Left ventricle myocardium inferior (tissue), 1 donor: Measurements from ENCODE around the gene MGST1. TPM values are rescaled to one million over a fixed set of nuclear protein-coding genes. Genes with fewer than 3 reads are reported as not detected.
A peak's percentile ranks its signal among the peaks of the same experiment; 100 is the strongest.

Experiments
- DNase-seq: peaks from one replicate; pipeline ENCODE4 v3.0.0-alpha.2; 2020
- H3K27ac ChIP-seq: fragments of 200-600 bp; replicated peaks from 2 replicates; pipeline ENCODE4 v1.8.0; 2021
- H3K27me3 ChIP-seq: fragments of 200-600 bp; 2 replicates; pipeline ENCODE4 v1.8.0; 2021; ENCODE audit warnings: low read depth
- H3K36me3 ChIP-seq: fragments of 200-600 bp; 2 replicates; pipeline ENCODE4 v1.8.0; 2021
- H3K4me1 ChIP-seq: fragments of 200-600 bp; 2 replicates; pipeline ENCODE4 v1.8.0; 2021
- H3K4me3 ChIP-seq: fragments of 200-600 bp; 2 replicates; pipeline ENCODE4 v1.8.0; 2021; ENCODE audit warnings: mild to moderate bottlenecking, moderate library complexity
- H3K9me3 ChIP-seq: fragments of 200-600 bp; replicated peaks from 2 replicates; pipeline ENCODE4 v1.8.0; 2021
- intact Hi-C: fragments of 100-400 bp; cut with micrococcal nuclease; formaldehyde crosslinking; loops from one replicate; pipeline ENCODE4 v1.11.0; 2022
- long read RNA-seq: library from polyadenylated mRNA; unstranded; transcript quantifications from one replicate; pipeline ENCODE4 v2.0.0, GENCODE V29; 2021
- total RNA-seq: library from RNA; stranded (reverse); fragmentation: NEBNext Ultra II Directional; extraction: Animal tissue kit (Norgen Biotek cat#: 25700); gene quantifications from one replicate; pipeline ENCODE4 v1.2.1, GENCODE V29; 2021
- TF ChIP-seq, protein P1 (sequence below): fragments of 200-600 bp; IDR thresholded peaks from 2 replicates; pipeline ENCODE4 v1.8.0; 2021; ENCODE audit warnings: antibody characterized with exemption, mild to moderate bottlenecking, borderline replicate concordance
- donor health status: DM: no; HTN: yes; CAD: no; lungs with severe emphysema.

Gene MGST1, protein sequence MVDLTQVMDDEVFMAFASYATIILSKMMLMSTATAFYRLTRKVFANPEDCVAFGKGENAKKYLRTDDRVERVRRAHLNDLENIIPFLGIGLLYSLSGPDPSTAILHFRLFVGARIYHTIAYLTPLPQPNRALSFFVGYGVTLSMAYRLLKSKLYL
- total RNA-seq: 15.2 TPM
- long read RNA-seq, transcript MGST1-205 (4 exons, 914 nt): major isoform, 9 of 10 reads
- long read RNA-seq, partial matches to known transcripts: 0 of 10 reads
- long read RNA-seq, other reads (novel, unspliced or antisense): 1 of 10 reads

DNA sequence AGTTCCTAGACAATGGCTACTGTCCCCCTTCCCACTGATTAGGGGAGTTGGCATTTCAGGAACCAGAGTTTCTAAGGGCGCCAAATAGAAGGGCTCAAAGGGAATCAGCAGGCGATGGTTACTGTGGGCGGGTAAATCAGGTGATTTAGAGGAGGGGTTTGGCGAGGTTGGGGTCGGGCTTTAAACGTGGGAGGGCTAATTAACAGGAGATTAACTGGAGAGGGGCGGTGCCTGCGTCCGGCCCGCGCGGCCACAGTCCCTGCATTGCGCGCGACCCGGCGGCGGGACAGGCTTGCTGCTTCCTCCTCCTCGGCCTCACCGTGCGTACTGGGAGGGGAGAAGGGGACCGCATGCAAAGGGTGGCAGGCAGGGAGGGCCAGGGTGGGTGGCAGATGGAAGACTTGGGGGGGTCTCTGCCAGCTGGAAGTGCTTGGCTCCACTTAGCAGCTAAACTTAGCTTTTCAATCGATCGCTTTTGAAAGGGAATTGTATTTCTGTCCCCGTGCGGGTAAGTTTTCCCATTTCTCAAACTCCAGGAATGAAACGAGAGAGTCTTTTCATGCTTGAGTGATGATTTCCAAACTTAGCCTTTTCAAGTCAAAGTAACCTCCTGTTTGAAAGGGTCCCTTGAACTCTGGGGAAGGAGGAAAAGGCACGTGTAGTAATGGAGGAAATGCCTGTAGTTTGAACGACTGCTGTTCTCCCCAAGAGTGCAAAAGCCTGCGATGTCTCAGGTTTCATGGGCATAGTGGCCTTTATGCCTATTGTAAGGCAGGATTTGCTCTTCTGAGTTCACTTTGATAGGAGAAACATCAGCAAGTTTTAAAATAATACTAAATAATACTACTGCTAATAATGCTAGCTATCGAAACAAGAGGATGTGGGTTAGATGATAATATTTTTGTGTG is at the start of gene MGST1:
Gene MGST1, plus strand, starts transcription at position 255 of the 908 bp plus-strand sequence. CDS start 6,608 bp downstream, outside the sequence.
- Histone ChIP-seq H3K4me3 (peak within 1 kb of the TSS; percentile 63), H3K4me1 (peaks cover 4% of the 10 kb centered on the region), H3K36me3 (no peaks in the 10 kb centered on the region), H3K9me3 (no peaks in the 10 kb centered on the region), H3K27me3 (peaks cover 32% of the 10 kb centered on the region), H3K27ac (peak within 1 kb of the TSS; percentile 73)
- TF ChIP-seq, protein P1, sequence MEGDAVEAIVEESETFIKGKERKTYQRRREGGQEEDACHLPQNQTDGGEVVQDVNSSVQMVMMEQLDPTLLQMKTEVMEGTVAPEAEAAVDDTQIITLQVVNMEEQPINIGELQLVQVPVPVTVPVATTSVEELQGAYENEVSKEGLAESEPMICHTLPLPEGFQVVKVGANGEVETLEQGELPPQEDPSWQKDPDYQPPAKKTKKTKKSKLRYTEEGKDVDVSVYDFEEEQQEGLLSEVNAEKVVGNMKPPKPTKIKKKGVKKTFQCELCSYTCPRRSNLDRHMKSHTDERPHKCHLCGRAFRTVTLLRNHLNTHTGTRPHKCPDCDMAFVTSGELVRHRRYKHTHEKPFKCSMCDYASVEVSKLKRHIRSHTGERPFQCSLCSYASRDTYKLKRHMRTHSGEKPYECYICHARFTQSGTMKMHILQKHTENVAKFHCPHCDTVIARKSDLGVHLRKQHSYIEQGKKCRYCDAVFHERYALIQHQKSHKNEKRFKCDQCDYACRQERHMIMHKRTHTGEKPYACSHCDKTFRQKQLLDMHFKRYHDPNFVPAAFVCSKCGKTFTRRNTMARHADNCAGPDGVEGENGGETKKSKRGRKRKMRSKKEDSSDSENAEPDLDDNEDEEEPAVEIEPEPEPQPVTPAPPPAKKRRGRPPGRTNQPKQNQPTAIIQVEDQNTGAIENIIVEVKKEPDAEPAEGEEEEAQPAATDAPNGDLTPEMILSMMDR: no peak
- intact Hi-C loops: no loop called here
- peak; percentile 62 for DNase-seq

DNA sequence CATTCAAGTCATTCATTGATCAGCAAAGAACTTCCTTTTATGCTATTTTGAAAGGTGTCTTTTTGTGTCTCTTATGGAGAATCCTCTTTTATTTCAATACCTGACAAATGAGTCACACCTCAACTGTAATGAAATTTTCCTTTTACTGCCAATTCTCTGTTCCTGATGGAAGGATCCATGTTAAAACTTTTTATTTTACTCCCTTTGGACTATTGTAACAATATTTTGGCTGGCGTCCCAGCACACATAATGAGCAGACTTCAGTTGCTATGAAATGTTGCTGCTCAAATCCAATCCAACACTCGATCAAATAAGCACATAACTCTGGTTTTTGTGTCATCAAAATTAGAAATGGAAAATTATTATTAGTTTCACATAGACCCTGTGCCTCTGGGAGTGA is 48.0 kb upstream of the MGST1 start:
- no peak for DNase-seq
- TF ChIP-seq, protein P1: no peak
- H3K27ac ChIP-seq: peak overlapping the region; percentile 77

DNA sequence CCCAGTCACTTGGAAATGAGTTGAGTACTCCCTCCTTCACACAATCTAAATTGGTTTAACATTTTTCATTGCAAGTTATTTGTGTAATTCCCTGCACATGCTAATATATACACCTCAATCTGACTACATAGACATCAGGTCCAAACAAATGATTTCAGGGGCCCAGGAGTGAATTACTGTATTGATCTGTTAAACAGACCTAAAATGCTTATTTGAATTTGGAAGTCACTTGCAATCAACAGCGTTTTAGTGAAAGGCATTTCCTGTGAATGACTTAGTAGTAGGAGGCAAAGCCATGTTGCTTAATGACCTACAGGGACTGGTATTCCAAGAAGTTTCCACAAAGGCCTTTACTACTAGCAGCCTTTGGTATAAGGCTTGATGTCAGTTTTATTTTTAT is 47.3 kb upstream of the MGST1 start:
- Histone ChIP-seq H3K36me3 (no peaks in the 10 kb centered on the region), H3K4me1 (no peaks in the 10 kb centered on the region), H3K27me3 (no peaks in the 10 kb centered on the region), H3K9me3 (no peaks in the 10 kb centered on the region), H3K27ac (peak overlapping the region; percentile 77), H3K4me3 (no peak overlapping the region)
- DNase-seq: no peak
- TF ChIP-seq, protein P1: no peak
- intact Hi-C loops: no loop called here

More for the DNA sequence above, 48.0 kb upstream of the MGST1 start:
- H3K4me3 ChIP-seq: no peak overlapping the region
- intact Hi-C loops: no loop called here
- H3K4me1 ChIP-seq: no peaks in the 10 kb centered on the region
- no peaks in the 10 kb centered on the region for H3K27me3 ChIP-seq
- no peaks in the 10 kb centered on the region for H3K9me3 ChIP-seq
- no peaks in the 10 kb centered on the region for H3K36me3 ChIP-seq

DNA sequence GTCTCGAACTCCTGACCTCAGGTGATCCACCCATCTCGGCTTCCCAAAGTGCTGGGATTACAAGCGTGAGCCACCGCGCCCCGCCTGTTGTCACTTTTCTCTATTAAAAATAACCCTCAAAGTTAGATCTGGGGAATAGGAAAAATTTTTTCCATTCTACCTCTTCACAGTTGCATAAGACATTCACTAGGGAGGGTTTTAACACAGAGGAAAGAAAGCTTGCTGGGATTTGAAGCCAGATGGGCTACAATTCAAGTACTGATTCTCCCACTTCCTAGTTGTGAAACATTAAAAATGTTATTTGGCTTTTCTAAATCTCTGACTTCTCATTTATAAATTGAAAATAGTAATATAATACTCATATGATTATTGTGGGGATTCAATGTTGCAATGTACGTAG is 46.7 kb upstream of the MGST1 start:
- intact Hi-C loops: no loop called here

DNA sequence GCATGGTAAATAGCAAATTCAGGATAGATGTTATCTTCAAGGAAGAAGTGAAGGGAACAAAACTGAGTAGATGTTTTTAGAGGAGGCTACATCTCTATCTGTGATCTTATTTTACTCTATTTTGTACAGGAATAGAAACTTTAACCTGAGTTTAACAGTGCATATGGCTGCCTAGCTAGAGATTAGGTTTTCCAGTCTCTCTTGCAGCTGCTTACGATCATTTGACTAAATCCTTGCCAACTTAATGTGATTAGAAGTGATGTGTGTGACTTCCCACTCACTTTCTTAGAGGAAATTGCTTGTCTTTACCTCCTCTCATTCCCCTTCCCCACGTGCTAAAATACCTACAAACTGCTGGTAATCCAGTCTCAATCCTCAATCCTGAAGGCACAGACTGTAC is 43.5 kb upstream of the MGST1 start:
- intact Hi-C loops: no loop called here
- Histone ChIP-seq H3K27ac (no peak overlapping the region), H3K9me3 (peaks cover 18% of the 10 kb centered on the region), H3K4me1 (no peaks in the 10 kb centered on the region), H3K4me3 (no peak overlapping the region), H3K27me3 (no peaks in the 10 kb centered on the region), H3K36me3 (no peaks in the 10 kb centered on the region)
- DNase-seq: no peak
- TF ChIP-seq, protein P1: no peak

More for the DNA sequence above, 46.7 kb upstream of the MGST1 start:
- no peak overlapping the region for H3K4me3 ChIP-seq
- DNase-seq: peak; percentile 39
- H3K27ac ChIP-seq: peak overlapping the region; percentile 77
- no peaks in the 10 kb centered on the region for H3K36me3 ChIP-seq
- peaks cover under 1% of the 10 kb centered on the region for H3K9me3 ChIP-seq
- TF ChIP-seq, protein P1: no peak
- no peaks in the 10 kb centered on the region for H3K4me1 ChIP-seq
- H3K27me3 ChIP-seq: no peaks in the 10 kb centered on the region
